ENCODE measurements around the gene HMGCR. TPM values are rescaled to one million over a fixed set of nuclear protein-coding genes. Genes with fewer than 3 reads are reported as not detected.
"Not testable (repeated sequence)": the region's sequence is repeated elsewhere in the genome, so short reads cannot be mapped to it uniquely, and the experiment has no call there.

The HMGCR gene
- 10 to 100 TPM; 43.8 to 55.5 (median 51.1) TPM for total RNA-seq

DNA sequence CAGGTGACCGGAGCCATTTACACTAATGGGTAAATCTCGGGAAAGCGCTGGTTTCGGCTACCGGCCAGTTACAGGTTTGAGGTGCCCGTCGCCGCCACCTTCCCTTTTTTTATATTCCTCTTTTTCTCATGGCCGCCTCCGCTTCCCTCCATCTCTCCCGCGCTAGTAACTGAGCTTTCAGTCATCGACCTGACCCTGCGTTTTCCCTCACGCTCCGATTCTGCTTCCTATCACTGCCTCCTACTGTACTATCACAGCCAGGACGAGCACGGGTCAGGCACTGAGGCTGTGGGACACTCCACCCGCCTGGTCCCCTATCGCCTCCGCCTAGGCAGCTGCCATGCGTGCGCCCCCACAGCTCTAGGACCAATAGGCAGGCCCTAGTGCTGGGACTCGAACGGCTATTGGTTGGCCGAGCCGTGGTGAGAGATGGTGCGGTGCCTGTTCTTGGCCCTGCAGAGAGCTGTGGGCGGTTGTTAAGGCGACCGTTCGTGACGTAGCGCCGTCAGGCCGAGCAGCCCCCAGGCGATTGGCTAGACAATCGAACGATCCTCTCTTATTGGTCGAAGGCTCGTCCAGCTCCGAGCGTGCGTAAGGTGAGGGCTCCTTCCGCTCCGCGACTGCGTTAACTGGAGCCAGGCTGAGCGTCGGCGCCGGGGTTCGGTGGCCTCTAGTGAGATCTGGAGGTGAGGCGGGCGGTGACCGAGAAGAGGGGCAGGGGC lies at the start of gene HMGCR:
Gene HMGCR (plus strand): TSS at position 606 of the 722 bp plus-strand sequence. CDS start 5,386 bp downstream, outside the sequence.
- peak; percentile 96 to 97 for ATAC-seq
- H3K9me3 Mint-ChIP-seq: no peaks in the 10 kb centered on the region
- peaks cover 31% of the 10 kb centered on the region for H3K4me1 Mint-ChIP-seq (ENCODE audit: low read depth)
- H3K4me3 Mint-ChIP-seq: no peak within 1 kb of the TSS
- peaks cover 2% of the 10 kb centered on the region for H3K36me3 Mint-ChIP-seq (ENCODE audit: insufficient read depth)
- peaks cover 2% of the 10 kb centered on the region for H3K27me3 Mint-ChIP-seq (ENCODE audit: low read depth)
- peak; percentile 96 for DNase-seq

DNA sequence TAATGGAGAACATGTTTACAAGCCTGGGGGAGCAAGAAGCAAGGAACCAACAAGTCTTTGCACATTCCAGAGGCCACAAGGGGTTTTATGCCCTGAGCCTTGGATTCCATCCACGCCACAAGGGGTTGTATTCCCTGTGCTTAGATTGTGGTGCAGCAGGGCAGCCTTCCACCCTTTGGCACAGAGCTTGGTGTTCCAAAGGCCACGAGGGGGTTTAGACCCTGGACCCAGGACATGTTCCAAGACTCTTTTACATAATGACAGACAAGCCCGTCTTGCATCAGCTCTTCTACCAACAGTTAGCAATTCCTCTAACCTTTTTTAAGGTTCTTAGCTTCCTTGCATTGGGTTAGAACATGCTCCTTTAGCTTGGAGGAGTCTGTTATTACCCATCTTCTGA lies 45.2 kb upstream of the HMGCR start:
- not testable (repeated sequence) for H3K9me3 Mint-ChIP-seq; H3K36me3 Mint-ChIP-seq (ENCODE audit: insufficient read depth); H3K4me1 Mint-ChIP-seq (ENCODE audit: low read depth); H3K27me3 Mint-ChIP-seq (ENCODE audit: low read depth); ATAC-seq; H3K4me3 Mint-ChIP-seq; DNase-seq

DNA sequence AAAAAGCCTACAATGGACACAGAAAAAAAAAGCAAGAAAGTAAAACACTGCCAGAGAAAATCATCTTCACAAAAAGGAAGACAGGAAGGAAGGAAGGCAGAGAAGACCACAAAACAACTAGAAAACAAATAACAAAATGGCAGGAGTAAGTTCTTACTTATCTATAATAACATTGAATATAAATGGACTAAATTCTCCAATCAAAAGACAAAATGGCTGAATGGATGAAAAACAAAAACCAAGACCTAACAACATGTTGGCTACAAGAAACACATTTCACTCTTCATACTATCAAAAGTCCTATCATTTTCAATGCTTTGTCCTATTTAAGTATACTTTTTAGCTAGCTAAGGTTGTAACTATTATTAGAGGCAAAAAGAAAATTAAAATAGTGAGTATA lies 36.9 kb upstream of the HMGCR start:
- H3K4me1 Mint-ChIP-seq (ENCODE audit: low read depth): no peaks in the 10 kb centered on the region
- DNase-seq (no peak), ATAC-seq (no peak)
- H3K27me3 Mint-ChIP-seq (ENCODE audit: low read depth): no peaks in the 10 kb centered on the region
- no peak overlapping the region for H3K4me3 Mint-ChIP-seq
- peaks cover 6% of the 10 kb centered on the region for H3K9me3 Mint-ChIP-seq
- H3K36me3 Mint-ChIP-seq (ENCODE audit: insufficient read depth): peaks cover 2% of the 10 kb centered on the region

DNA sequence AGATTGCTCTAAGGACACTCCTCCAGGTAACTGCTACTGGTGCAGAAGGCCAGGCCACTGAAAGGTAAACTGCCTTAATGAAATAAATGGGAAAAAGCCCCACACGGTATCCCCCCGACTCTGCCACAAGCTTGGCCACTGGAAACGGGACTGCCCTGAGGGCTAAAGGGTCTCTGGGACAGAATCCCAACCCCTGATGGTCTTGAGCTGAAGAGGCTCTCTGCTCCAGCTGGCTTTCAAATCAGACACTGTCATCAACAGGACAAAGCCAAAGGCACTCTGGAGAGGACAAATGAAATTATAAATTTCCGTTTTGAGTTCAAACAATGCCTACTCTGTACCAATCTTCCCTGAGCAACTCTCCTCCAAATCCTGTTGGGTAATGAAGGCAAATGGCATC lies 33.6 kb upstream of the HMGCR start:
- DNase-seq: no peak
- H3K27me3 Mint-ChIP-seq (ENCODE audit: low read depth): no peaks in the 10 kb centered on the region
- peaks cover under 1% of the 10 kb centered on the region for H3K9me3 Mint-ChIP-seq
- no peaks in the 10 kb centered on the region for H3K36me3 Mint-ChIP-seq (ENCODE audit: insufficient read depth)
- H3K4me3 Mint-ChIP-seq: no peak overlapping the region
- no peaks in the 10 kb centered on the region for H3K4me1 Mint-ChIP-seq (ENCODE audit: low read depth)
- no peak for ATAC-seq

DNA sequence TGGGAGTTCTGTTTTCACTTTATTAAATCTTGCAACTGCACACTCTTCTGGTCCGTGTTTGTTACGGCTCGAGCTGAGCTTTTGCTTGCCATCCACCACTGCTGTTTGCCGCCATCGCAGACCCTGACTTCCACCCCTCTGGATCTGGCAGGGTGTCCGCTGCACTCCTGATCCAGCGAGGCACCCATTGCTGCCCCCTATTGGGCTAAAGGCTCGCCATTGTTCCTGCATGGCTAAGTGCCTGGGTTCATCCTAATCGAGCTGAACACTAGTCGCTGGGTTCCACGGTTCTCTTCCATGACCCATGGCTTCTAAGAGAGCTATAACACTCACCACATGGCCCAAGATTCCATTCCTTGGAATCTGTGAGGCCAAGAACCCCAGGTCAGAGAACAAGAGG lies 32.5 kb upstream of the HMGCR start:
- not testable (repeated sequence) for H3K36me3 Mint-ChIP-seq (ENCODE audit: insufficient read depth); H3K4me3 Mint-ChIP-seq; H3K4me1 Mint-ChIP-seq (ENCODE audit: low read depth); DNase-seq; H3K9me3 Mint-ChIP-seq; H3K27me3 Mint-ChIP-seq (ENCODE audit: low read depth); ATAC-seq

DNA sequence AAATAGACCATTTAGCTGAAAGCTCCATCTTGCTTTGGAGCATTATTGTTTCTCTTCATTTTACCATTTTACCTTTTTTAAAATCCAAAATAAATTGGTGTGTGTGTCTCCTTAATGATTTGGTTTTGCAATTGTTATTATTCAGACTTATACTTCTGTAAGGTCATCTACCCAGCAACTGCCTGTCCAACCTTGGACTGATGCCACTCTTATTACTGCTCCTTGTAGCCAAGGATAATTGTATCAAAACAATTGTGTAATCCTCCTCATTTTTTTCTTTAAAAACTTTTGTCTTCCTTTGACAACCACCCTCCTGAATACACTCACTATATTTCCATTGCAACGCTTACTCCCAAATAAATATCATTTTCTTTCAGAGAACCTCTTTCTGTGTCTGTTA lies 30.3 kb upstream of the HMGCR start:
- H3K27me3 Mint-ChIP-seq (ENCODE audit: low read depth): no peaks in the 10 kb centered on the region
- DNase-seq (no peak), ATAC-seq (no peak)
- no peaks in the 10 kb centered on the region for H3K36me3 Mint-ChIP-seq (ENCODE audit: insufficient read depth)
- no peak overlapping the region for H3K4me3 Mint-ChIP-seq
- H3K4me1 Mint-ChIP-seq (ENCODE audit: low read depth): no peaks in the 10 kb centered on the region
- no peaks in the 10 kb centered on the region for H3K9me3 Mint-ChIP-seq

DNA sequence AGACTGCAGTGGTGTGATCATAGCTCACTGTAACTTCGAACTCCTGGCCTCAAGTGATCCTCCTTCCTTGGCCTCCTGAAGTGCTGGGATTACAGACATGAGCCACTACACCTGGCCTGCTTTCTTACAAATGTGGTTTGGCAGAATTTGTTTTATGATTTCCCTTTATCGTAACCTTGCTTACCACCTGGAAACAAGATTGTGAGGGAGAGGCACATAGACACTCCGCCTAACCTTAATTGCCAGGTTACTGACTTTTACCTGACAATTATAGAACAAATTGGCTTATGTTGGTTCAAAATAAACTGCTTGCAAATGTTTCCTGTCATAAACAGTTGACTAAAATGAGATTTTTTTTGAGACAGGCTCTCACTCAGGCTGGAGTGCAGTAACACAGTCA lies 26.8 kb upstream of the HMGCR start:
- ATAC-seq (no peak), DNase-seq (no peak)
- no peaks in the 10 kb centered on the region for H3K27me3 Mint-ChIP-seq (ENCODE audit: low read depth)
- H3K4me3 Mint-ChIP-seq: no peak overlapping the region
- no peaks in the 10 kb centered on the region for H3K9me3 Mint-ChIP-seq
- H3K4me1 Mint-ChIP-seq (ENCODE audit: low read depth): no peaks in the 10 kb centered on the region
- no peaks in the 10 kb centered on the region for H3K36me3 Mint-ChIP-seq (ENCODE audit: insufficient read depth)

DNA sequence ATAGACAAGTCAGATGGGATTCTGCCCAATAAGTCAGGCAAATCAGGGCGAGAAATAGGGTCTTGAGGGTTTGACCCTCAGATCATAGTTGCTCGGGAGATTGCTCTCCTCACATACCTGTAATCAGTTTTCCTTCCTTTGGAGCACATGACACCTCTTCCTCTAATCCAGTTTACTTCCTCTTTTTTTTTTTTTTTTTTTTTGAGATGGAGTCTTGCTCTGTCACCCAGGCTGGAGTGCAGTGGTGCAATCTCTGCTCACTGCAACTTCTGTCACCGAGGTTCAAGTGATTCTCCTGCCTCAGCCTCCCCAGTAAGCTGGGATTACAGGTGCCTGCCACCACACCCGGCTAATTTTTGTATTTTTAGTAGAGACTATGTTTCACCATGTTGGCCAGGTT lies 17.9 kb upstream of the HMGCR start:
- H3K27me3 Mint-ChIP-seq (ENCODE audit: low read depth); DNase-seq; H3K9me3 Mint-ChIP-seq; H3K4me3 Mint-ChIP-seq; H3K36me3 Mint-ChIP-seq (ENCODE audit: insufficient read depth); ATAC-seq; H3K4me1 Mint-ChIP-seq (ENCODE audit: low read depth): not testable (repeated sequence)

DNA sequence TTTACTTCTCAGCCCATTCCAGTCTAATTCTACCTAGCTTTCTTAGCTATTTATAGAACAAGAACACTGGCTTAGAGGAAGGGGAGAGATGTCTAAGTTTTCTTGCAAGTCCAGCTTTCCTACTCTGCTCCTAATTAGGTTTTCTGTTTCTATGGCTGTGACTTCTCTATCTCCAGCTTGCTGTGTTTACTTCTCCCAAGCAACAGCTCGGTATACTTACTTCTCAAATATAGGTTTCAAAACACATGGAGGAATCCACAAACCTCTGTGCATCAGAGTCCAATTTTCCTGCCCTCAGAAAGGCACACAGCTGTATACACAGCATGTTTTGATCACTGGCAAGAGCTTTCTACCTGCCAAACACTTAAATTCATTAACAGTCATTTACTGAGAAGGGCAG lies 17.4 kb upstream of the HMGCR start:
- H3K4me3 Mint-ChIP-seq: no peak overlapping the region
- H3K36me3 Mint-ChIP-seq (ENCODE audit: insufficient read depth): no peaks in the 10 kb centered on the region
- peaks cover 8% of the 10 kb centered on the region for H3K27me3 Mint-ChIP-seq (ENCODE audit: low read depth)
- H3K9me3 Mint-ChIP-seq: no peaks in the 10 kb centered on the region
- H3K4me1 Mint-ChIP-seq (ENCODE audit: low read depth): no peaks in the 10 kb centered on the region
- no peak for ATAC-seq
- no peak for DNase-seq

DNA sequence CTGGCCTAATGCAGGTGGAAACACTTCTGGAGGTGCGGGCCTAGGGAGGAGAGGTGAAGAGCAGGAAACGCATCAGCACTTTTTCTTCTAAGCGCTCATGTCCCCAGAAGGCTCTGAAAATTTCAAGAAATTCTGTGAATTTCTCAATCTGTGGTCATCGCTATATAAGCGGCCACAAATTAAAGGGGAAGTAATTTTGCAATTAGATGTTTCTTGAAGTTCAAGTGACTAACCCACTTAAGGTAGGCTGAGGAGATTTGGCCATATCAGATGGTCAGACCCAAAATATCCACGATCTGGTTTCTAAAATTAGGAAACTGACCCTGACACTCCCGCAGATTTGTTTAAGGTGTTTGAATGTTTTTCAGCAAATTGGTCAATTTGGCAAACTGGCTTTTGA lies 16.6 kb upstream of the HMGCR start:
- Mint-ChIP-seq H3K27me3 (ENCODE audit: low read depth) (peaks cover 8% of the 10 kb centered on the region), H3K4me3 (no peak overlapping the region), H3K4me1 (ENCODE audit: low read depth) (peaks cover 5% of the 10 kb centered on the region), H3K36me3 (ENCODE audit: insufficient read depth) (no peaks in the 10 kb centered on the region), H3K9me3 (no peaks in the 10 kb centered on the region)
- ATAC-seq (no peak), DNase-seq (no peak)

DNA sequence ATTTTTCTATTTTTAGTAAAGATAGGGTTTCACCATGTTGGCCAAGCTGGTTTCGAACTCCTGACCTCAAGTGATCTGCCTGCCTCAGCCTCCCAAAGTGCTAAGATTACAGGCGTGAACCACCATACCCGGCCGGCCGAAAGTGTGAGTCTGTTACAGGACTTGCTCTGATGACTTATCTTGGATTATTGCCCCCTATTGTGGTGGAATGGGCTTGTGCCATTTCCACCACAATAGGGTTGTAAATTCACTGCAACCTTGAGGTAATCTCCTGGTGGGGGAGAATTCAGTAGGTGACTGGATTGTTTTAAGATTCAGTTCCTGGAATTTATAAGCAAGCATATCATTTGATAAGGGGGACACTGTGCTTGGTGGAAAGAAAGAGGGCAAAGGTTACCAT lies 15.0 kb upstream of the HMGCR start:
- DNase-seq: no peak
- Mint-ChIP-seq H3K36me3 (ENCODE audit: insufficient read depth) (no peaks in the 10 kb centered on the region), H3K27me3 (ENCODE audit: low read depth) (peaks cover 9% of the 10 kb centered on the region), H3K4me3 (no peak overlapping the region), H3K9me3 (no peaks in the 10 kb centered on the region), H3K4me1 (ENCODE audit: low read depth) (peaks cover 5% of the 10 kb centered on the region)
- no peak for ATAC-seq

DNA sequence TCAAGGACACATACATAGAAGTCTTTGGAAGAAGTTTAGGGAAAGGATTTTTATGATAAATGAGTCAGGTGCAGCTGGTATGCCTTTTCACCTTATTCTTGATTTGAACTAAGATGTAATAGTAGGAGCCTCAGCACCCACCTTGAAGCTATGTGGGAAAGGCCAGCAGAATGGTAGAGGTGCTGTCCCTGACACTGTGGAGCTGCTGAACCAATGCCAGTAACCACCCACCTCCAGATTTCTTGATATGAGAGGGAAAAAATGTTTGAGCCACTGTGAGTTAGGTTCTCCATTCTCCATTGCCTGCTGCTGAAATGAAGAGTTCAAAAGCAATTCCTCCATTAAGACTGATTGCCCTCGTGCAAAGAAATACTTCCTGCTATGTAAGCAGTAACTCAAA lies 12.2 kb upstream of the HMGCR start:
- Mint-ChIP-seq H3K4me1 (ENCODE audit: low read depth) (peaks cover 5% of the 10 kb centered on the region), H3K4me3 (no peak overlapping the region), H3K36me3 (ENCODE audit: insufficient read depth) (no peaks in the 10 kb centered on the region), H3K27me3 (ENCODE audit: low read depth) (peaks cover 9% of the 10 kb centered on the region), H3K9me3 (no peaks in the 10 kb centered on the region)
- ATAC-seq (peak; percentile 63), DNase-seq (no peak)

DNA sequence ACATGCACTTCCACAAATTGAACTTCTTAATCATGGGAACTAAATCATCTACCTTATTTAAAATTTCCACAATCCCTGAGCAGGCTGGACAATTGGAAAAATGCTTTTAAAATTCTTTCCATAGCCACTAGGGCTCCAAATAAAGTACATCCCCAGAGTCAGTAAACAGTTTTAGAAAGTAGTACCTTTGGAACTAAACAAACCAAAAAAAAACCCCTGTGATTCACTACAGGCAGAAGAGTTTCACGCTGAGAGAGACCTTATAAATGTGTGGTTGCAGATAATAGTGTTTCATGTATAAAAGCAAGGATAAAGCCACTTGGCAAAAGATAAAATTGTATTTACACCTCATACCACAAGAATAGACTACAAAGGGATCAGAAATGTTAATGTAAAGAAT lies 11.8 kb upstream of the HMGCR start:
- no peaks in the 10 kb centered on the region for H3K9me3 Mint-ChIP-seq

DNA sequence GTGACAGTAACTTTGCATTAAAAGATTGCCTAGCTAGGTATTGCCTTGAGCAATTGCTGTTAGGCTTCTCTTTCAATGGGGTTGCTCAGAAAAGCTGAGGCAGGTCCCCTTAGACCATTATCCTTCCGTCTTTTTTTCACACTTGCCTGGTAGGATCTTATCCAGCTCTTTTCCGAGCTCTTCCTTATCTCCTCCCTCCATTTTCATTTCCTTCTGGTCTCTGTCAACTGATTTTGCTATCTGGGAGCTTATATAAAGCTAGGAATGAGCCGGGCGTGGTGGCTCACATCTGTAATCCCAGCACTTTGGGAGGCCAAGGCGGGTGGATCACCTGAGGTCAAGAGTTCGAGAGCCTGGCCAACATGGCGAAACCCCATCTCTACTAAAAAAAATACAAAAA lies 6.6 kb upstream of the HMGCR start:
- Mint-ChIP-seq H3K4me1 (ENCODE audit: low read depth) (peaks cover under 1% of the 10 kb centered on the region), H3K4me3 (no peak overlapping the region), H3K27me3 (ENCODE audit: low read depth) (peaks cover 4% of the 10 kb centered on the region), H3K36me3 (ENCODE audit: insufficient read depth) (no peaks in the 10 kb centered on the region), H3K9me3 (no peaks in the 10 kb centered on the region)
- DNase-seq: no peak
- no peak for ATAC-seq

More for the DNA sequence above, 11.8 kb upstream of the HMGCR start:
- H3K36me3 Mint-ChIP-seq (ENCODE audit: insufficient read depth): no peaks in the 10 kb centered on the region
- DNase-seq: no peak
- peaks cover 9% of the 10 kb centered on the region for H3K27me3 Mint-ChIP-seq (ENCODE audit: low read depth)
- H3K4me1 Mint-ChIP-seq (ENCODE audit: low read depth): peaks cover 5% of the 10 kb centered on the region
- H3K4me3 Mint-ChIP-seq: no peak overlapping the region
- ATAC-seq: peak; percentile 59 to 61

DNA sequence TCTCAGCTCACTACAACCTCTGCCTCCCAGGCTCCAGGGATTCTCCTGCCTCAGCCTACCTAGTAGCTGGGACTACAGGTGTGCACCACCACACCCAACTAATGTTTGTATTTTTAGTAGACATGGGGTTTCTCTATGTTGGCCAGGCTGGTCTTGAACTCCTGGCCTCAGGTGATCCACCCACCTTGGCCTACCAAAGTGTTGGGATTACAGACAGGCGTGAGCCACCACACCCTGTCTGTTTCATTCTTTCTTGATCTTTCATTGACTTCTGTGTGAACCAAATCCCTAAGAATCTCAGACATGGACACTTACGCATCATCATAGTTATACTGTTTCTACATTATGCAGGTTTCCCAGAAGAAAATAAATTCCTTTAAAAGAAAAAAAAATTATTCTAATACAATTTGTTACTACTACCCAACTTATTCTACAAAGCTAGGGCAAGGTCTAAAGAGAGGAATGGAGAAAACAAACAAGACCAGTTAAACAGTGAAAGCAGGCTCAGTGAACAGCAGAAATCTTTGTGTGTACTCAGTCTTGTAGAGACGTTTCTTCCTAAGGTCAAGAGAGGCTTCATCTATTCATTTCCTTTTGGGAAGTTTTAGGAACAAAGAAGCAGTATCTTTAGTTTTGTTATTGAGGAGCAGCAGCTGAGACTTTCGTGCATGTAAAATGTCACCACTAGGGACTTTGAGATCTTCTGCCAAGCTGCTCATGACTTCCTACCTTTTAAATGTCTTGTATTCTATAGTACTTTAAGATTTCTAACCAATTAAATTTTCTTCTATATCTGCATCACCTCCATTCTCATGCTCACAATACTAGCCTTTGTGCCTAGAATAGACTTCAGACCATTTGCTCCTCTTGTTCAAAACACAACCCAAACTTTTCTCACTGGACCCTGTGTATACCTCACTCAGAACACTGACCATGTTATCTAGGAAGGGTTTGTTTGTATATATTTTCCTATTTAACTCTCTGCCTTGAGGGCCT lies 5.6 kb upstream of the HMGCR start:
- no peaks in the 10 kb centered on the region for H3K9me3 Mint-ChIP-seq
- no peak for DNase-seq
- H3K4me1 Mint-ChIP-seq (ENCODE audit: low read depth): no peaks in the 10 kb centered on the region
- H3K36me3 Mint-ChIP-seq (ENCODE audit: insufficient read depth): no peaks in the 10 kb centered on the region
- H3K4me3 Mint-ChIP-seq: no peak overlapping the region
- no peak for ATAC-seq
- H3K27me3 Mint-ChIP-seq (ENCODE audit: low read depth): peaks cover 3% of the 10 kb centered on the region
